ENCODE measurements around the gene JSRP1.

JSRP1 gene

GRCh38 chr19:2240881-2241760 lies 15.1 kb downstream of the JSRP1 start:
- Mint-ChIP-seq H3K36me3 (peaks cover 59% of the 10 kb centered on the region), H3K27ac (peak overlapping the region; percentile 82), H3K9me3 (no peaks in the 10 kb centered on the region), H3K27me3 (peaks cover 4% of the 10 kb centered on the region), H3K4me3 (peak overlapping the region; percentile 98), H3K4me1 (peaks cover 55% of the 10 kb centered on the region)
- CTCF ChIA-PET, result no interaction called here
- DNase-seq, result no peak

- Mint-ChIP-seq H3K9me3 (no peaks in the 10 kb centered on the region), H3K27ac (peak overlapping the region; percentile 82), H3K36me3 (peaks cover 61% of the 10 kb centered on the region), H3K4me3 (peak overlapping the region; percentile 98), H3K27me3 (peaks cover 4% of the 10 kb centered on the region), H3K4me1 (peaks cover 58% of the 10 kb centered on the region)
- peak; percentile 67 for DNase-seq
- CTCF ChIA-PET, result interaction anchor here (1.1 to 3.7 kb wide), 4 partner anchors 21 to 92 kb away, joined by 5 to 16 read pairs (median 10); no protein-coding TSS in a partner anchor
These were observed 16.1 kb downstream of the JSRP1 start for GRCh38 chr19:2239771-2240770.

GRCh38 chr19:2239173-2239572 lies 17.0 kb downstream of the JSRP1 start:
- Mint-ChIP-seq H3K27ac (peak overlapping the region; percentile 82), H3K4me1 (peaks cover 67% of the 10 kb centered on the region), H3K4me3 (peak overlapping the region; percentile 98), H3K27me3 (peaks cover 4% of the 10 kb centered on the region), H3K9me3 (no peaks in the 10 kb centered on the region), H3K36me3 (peaks cover 56% of the 10 kb centered on the region)
- CTCF ChIA-PET, result interaction anchor here (1.0 to 3.7 kb wide), 6 partner anchors 14 to 93 kb away, joined by 3 to 16 read pairs (median 7); no protein-coding TSS in a partner anchor
- DNase-seq, result no peak

DNA sequence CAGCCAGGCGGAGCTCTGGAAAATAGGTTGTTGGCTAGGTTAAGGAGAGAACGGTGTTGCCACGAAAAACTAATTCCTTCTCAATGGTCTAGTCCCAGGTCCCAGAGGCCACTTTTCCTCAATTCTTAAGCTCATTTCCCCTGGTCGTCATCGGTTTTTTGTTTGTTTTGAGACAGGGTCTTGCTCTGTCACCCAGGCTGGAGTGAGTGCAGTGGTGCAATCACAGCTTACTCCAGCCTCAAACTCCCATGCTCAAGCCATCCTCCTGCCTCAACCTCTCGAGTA lies 18.4 kb downstream of the JSRP1 start:
- H3K36me3 Mint-ChIP-seq, result peaks cover 60% of the 10 kb centered on the region
- peaks cover 73% of the 10 kb centered on the region for H3K4me1 Mint-ChIP-seq
- peak overlapping the region; percentile 98 for H3K4me3 Mint-ChIP-seq
- DNase-seq, result no peak
- H3K27me3 Mint-ChIP-seq, result peaks cover 4% of the 10 kb centered on the region
- CTCF ChIA-PET, result interaction anchor here (1.1 to 3.7 kb wide), 6 partner anchors 16 to 154 kb away, joined by 3 to 16 read pairs (median 9); no protein-coding TSS in a partner anchor
- peak overlapping the region; percentile 98 for H3K27ac Mint-ChIP-seq
- H3K9me3 Mint-ChIP-seq, result no peaks in the 10 kb centered on the region

DNA sequence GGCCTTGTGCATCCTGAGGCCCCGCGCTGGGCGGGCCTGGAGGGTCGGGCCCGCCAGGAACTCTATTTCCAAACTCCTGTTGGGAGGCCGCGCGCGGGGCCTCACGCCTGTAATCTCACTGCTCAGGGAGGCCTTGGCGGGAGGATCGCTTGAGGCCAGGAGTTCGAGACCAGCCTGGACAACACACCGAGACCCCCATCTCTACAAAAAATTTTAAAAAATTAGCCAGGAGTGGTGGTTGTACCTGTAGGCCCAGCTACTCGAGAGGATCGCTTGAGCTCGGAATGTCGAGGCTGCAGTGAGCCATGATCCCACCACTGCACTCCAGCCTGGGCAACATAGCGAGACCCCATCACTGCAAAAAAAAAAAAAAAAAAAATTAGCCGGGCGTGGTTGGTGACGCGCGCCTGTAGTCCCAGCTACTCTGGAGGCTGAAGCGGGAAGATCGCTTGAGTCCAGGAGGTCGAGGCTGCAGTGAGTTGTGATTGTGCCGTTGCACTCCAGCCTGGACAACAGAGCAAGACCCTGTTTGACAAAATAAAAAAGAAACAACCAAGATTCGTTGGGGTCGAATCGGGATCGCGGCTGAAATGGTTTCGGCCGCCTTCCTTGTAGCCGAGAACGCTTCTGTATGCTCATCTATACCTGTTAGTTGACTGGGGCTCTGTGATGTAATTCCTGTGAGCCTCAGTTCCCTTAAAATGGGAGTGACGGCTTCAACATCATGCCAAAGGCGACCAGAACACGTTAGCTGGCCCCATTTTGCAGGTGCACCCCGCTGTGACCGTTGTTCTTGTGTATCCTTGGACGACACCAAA lies 19.0 kb downstream of the JSRP1 start:
- CTCF ChIA-PET, result interaction anchor here (1.1 to 3.7 kb wide), 6 partner anchors 17 to 154 kb away, joined by 3 to 16 read pairs (median 9); no protein-coding TSS in a partner anchor
- H3K9me3 Mint-ChIP-seq, result no peaks in the 10 kb centered on the region
- H3K27me3 Mint-ChIP-seq, result peaks cover 4% of the 10 kb centered on the region
- H3K4me3 Mint-ChIP-seq, result peak overlapping the region; percentile 98
- H3K4me1 Mint-ChIP-seq, result peaks cover 67% of the 10 kb centered on the region
- peak overlapping the region; percentile 98 for H3K27ac Mint-ChIP-seq
- H3K36me3 Mint-ChIP-seq, result peaks cover 57% of the 10 kb centered on the region
- no peak for DNase-seq

DNA sequence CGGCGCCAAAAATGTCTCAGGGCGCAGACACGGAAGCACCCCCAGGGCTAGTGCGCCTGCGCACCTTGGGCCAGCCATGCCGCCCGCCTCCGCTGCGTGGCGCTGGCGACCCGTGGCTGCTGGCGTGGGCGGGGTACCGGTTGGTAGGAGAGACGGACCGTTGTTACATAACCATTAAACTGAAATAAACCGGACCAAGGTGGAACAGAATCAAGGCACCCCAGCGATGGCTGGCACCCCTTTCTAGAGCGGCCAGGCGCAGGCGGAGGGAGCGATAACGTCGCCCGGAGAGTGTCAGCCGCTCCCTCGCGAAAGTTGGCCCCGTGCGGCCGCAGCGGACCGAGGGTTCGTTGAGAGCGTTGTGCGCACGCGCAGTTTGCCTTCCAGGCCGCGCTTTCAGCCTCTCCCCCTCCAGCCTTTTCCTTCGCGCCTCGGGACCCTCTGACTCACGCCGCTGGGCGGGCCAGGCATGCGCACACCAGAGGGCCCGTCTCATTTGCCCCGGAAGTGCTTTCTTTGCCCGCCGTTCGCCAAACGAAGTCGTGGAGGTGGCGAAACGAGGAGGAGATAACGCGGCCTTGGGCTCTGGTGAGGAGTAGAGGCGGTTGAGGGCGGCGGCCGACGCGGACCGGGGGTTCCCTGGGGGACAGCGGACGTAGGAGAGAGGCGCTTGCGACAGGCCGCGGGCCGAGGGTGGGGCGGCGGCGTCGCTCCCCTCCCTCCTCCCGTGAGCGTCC lies 19.7 kb downstream of the JSRP1 start, which contains the start of the genes PLEKHJ1 and SF3A2:
Gene PLEKHJ1 (minus strand): TSS at position 16 of the 737 bp plus-strand sequence. CDS start 81 bp downstream, outside the sequence.
Gene SF3A2 (plus strand): TSS at position 511 of the 737 bp plus-strand sequence. CDS start 6,595 bp downstream, outside the sequence.
- CTCF ChIA-PET, result interaction anchor here (0.7 to 3.7 kb wide), 11 partner anchors 20 to 157 kb away, joined by 3 to 16 read pairs (median 4); no protein-coding TSS in a partner anchor
- Mint-ChIP-seq H3K4me1 (peaks cover 62% of the 10 kb centered on the region), H3K36me3 (peaks cover 56% of the 10 kb centered on the region), H3K27ac (peak within 1 kb of the TSS; percentile 98), H3K9me3 (no peaks in the 10 kb centered on the region), H3K4me3 (peak within 1 kb of the TSS; percentile 98), H3K27me3 (peaks cover 4% of the 10 kb centered on the region)
- DNase-seq, result peak; percentile 98

- no peak for DNase-seq
- Mint-ChIP-seq H3K4me1 (peaks cover 58% of the 10 kb centered on the region), H3K36me3 (peaks cover 51% of the 10 kb centered on the region), H3K4me3 (peak overlapping the region; percentile 98), H3K27me3 (peaks cover 4% of the 10 kb centered on the region), H3K9me3 (no peaks in the 10 kb centered on the region), H3K27ac (peak overlapping the region; percentile 98)
- CTCF ChIA-PET, result interaction anchor here (0.6 to 1.9 kb wide), 11 partner anchors 19 to 401 kb away, joined by 3 to 7 read pairs (median 3); no protein-coding TSS in a partner anchor
These were observed 20.2 kb downstream of the JSRP1 start for GRCh38 chr19:2236064-2236313.

GRCh38 chr19:2235381-2236063 lies 20.7 kb downstream of the JSRP1 start:
- DNase-seq, result peak; percentile 47
- H3K4me3 Mint-ChIP-seq, result peak overlapping the region; percentile 98
- H3K4me1 Mint-ChIP-seq, result peaks cover 53% of the 10 kb centered on the region
- H3K27ac Mint-ChIP-seq, result peak overlapping the region; percentile 92
- CTCF ChIA-PET, result interaction anchor here (0.6 to 1.9 kb wide), 11 partner anchors 19 to 402 kb away, joined by 3 to 7 read pairs (median 3); no protein-coding TSS in a partner anchor
- H3K9me3 Mint-ChIP-seq, result no peaks in the 10 kb centered on the region
- peaks cover 48% of the 10 kb centered on the region for H3K36me3 Mint-ChIP-seq
- H3K27me3 Mint-ChIP-seq, result peaks cover 4% of the 10 kb centered on the region

GRCh38 chr19:2234996-2235380 lies 21.2 kb downstream of the JSRP1 start:
- Mint-ChIP-seq H3K4me1 (peaks cover 49% of the 10 kb centered on the region), H3K9me3 (no peaks in the 10 kb centered on the region), H3K36me3 (peaks cover 47% of the 10 kb centered on the region), H3K4me3 (peak overlapping the region; percentile 98), H3K27me3 (peaks cover 4% of the 10 kb centered on the region), H3K27ac (peak overlapping the region; percentile 92)
- DNase-seq, result no peak
- CTCF ChIA-PET, result interaction anchor here (1.1 to 1.9 kb wide), 4 partner anchors 39 to 81 kb away, joined by 4 to 7 read pairs (median 6); no protein-coding TSS in a partner anchor

DNA sequence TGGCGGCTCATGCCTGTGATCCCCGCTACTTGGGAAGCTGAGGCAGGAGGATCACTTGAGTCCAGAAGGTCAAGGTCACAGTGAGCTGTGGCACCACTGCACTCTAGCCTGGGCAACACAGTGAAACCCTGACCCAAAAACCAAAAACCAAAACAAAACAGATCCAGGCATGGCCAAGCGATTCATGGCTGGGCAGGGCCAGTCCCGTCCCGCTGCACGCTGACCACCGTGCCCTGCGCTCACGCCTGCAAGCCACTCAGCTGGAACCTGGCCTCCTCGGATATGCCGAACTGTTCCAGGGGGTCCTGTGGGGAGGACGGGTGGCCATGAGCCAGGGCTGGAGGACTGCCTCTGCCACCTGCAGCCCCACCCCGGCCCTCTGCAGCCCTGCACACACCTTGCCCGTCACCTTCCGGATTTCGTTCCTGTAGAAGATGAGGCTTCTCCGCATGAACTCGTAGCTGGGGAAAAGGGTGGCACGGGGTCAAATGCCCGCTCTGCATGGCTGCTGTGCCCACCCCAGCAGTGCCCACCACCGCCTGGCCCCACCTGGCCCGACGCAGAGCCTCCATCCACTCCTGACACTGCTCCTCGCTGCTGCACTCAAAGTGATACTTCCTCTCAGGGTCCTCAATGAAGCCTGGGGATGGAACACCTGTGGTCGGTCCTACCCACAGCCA lies 22.5 kb downstream of the JSRP1 start:
- peak overlapping the region; percentile 98 for H3K4me3 Mint-ChIP-seq
- CTCF ChIA-PET, result interaction anchor here (1.0 to 1.4 kb wide), 3 partner anchors 22 to 78 kb away, joined by 3 to 5 read pairs (median 3); no protein-coding TSS in a partner anchor
- no peak overlapping the region for H3K27ac Mint-ChIP-seq
- peaks cover 46% of the 10 kb centered on the region for H3K36me3 Mint-ChIP-seq
- H3K4me1 Mint-ChIP-seq, result peaks cover 37% of the 10 kb centered on the region
- no peaks in the 10 kb centered on the region for H3K9me3 Mint-ChIP-seq
- peaks cover 4% of the 10 kb centered on the region for H3K27me3 Mint-ChIP-seq
- DNase-seq, result no peak

DNA sequence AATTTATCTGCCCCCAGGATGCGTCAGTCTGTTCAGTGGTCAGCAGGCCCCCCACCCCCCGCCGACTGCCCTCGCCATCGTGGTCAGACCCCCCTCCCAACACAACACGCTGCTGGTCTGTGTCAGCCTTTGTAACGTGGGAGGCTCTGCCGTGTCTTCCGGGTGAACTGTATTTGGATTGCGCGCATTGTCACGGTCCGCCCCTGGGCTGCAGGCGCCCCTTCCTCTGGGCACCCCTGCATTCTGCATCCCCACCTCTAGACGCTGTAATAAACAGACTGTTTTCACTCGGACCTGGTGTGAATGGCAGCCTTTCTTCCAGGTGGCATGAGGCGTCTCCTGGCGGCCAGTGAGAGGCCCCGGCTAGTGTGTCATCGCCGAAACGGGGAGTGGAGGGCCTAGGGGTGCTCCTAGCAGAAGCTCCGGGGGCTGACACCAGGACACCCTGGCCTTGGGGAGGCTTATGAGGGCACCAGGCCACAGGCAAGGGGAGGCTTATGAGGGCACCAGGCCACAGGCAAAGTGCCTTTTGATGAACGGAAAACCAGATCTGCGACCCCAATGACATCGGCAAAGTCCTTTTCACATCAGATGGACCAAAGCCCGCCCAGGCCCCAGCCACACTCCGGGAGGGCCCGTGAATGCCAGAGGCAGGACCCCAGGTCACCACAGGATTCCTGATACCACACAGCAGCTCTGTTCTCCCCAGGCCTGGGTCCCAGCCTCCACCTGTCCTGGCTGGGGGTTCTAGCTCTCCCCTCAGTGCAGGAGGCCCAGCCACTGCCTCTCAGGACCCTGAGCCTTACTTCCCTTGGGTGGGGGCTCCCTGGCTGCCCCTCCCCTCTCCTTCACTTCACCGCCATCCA lies 23.7 kb downstream of the JSRP1 start:
- peaks cover 39% of the 10 kb centered on the region for H3K36me3 Mint-ChIP-seq
- no peak for DNase-seq
- H3K27ac Mint-ChIP-seq, result peak overlapping the region; percentile 64
- no peaks in the 10 kb centered on the region for H3K9me3 Mint-ChIP-seq
- no peak overlapping the region for H3K4me3 Mint-ChIP-seq
- peaks cover 25% of the 10 kb centered on the region for H3K4me1 Mint-ChIP-seq
- peaks cover 4% of the 10 kb centered on the region for H3K27me3 Mint-ChIP-seq
- CTCF ChIA-PET, result interaction anchor here (0.6 to 1.4 kb wide), 3 partner anchors 20 to 76 kb away, joined by 3 to 5 read pairs (median 3); no protein-coding TSS in a partner anchor

Measured in activated naive CD4-positive, alpha-beta T cell treated with anti-CD3 and anti-CD28 coated beads, Interleukin-2, amount 10 ng/mL, durations not matched to agents 7 days and 5 days (primary cell).